WTC11 (cell line): ENCODE data around the gene ANP32B. TPM values are rescaled to one million over a fixed set of nuclear protein-coding genes. Genes with fewer than 3 reads are reported as not detected.

Source experiments
- ATAC-seq: fragments of 200-7000 bp; cut with Tn5 transposase; 2 replicates; pipeline ENCODE4 v1.10.0; 2021; ENCODE audit warnings: mild to moderate bottlenecking, moderate library complexity
- CTCF ChIA-PET: fragments of 300-600 bp; sonication (Branson Sonifier 250); formaldehyde crosslinking; loops from one replicate; lab custom pipeline; 2021; ENCODE audit warnings: antibody characterized with exemption; lab: Charles Lee
- POLR2A ChIA-PET: fragments of 350-600 bp; sonication (Branson Sonifier 250); formaldehyde crosslinking; loops from one replicate; lab custom pipeline; 2021; ENCODE audit warnings: antibody characterized with exemption; lab: Charles Lee
- DNase-seq: peaks from one replicate; pipeline ENCODE4 v3.0.0; 2021; ENCODE audit warnings: low spot score
- H3K27ac Mint-ChIP-seq: 2 replicates; pipeline ENCODE4 v1.8.0; 2021; ENCODE audit warnings: mixed read lengths
- H3K27me3 Mint-ChIP-seq: 2 replicates; pipeline ENCODE4 v1.8.0; 2021; ENCODE audit warnings: low read depth, mild to moderate bottlenecking, moderate library complexity, mixed read lengths
- H3K36me3 Mint-ChIP-seq: 2 replicates; pipeline ENCODE4 v1.8.0; 2021; ENCODE audit warnings: mixed read lengths
- H3K4me1 Mint-ChIP-seq: 2 replicates; pipeline ENCODE4 v1.8.0; 2022; ENCODE audit warnings: mixed read lengths
- H3K4me3 Mint-ChIP-seq: 2 replicates; pipeline ENCODE4 v1.8.0; 2021; ENCODE audit warnings: mild to moderate bottlenecking, moderate library complexity, mixed read lengths
- H3K9me3 Mint-ChIP-seq: 2 replicates; pipeline ENCODE4 v1.8.0; 2021; ENCODE audit warnings: mixed read lengths
- ATF1 ChIP-seq: sonication (generic); formaldehyde crosslinking; IDR thresholded peaks from 2 replicates; pipeline ENCODE4 v1.8.1; 2023; ENCODE audit warnings: mild to moderate bottlenecking, moderate library complexity, missing genetic modification reagents
- GTF2I ChIP-seq: fragments of 250-450 bp; sonication (Bioruptor Pico); conservative IDR thresholded peaks from 2 replicates; pipeline ENCODE4 v1.4.0; 2021; ENCODE audit warnings: mild to moderate bottlenecking
- MXD4 ChIP-seq: fragments of 250-450 bp; sonication (Bioruptor Pico); IDR thresholded peaks from 2 replicates; pipeline ENCODE4 v1.8.0; 2021; ENCODE audit warnings: mild to moderate bottlenecking, moderate library complexity, borderline replicate concordance
- NFATC4 ChIP-seq: fragments of 250-450 bp; sonication (Bioruptor Pico); IDR thresholded peaks from 2 replicates; pipeline ENCODE4 v1.9.0; 2021; ENCODE audit warnings: mild to moderate bottlenecking
- SOX15 ChIP-seq: fragments of 250-450 bp; sonication (Bioruptor Pico); IDR thresholded peaks from 2 replicates; pipeline ENCODE4 v1.9.0; 2021; ENCODE audit warnings: mild to moderate bottlenecking
- ZNF317 ChIP-seq: sonication (generic); formaldehyde crosslinking; IDR thresholded peaks from 2 replicates; pipeline ENCODE4 v1.8.1; 2023; ENCODE audit warnings: low read depth, mild to moderate bottlenecking, moderate library complexity, missing genetic modification reagents, borderline replicate concordance
- total RNA-seq: library from RNA; stranded (reverse); gene quantifications from 3 replicates; pipeline ENCODE4 v1.2.3, GENCODE V29; 2021
- TF ChIP-seq, protein P1 (sequence below): fragments of 250-450 bp; sonication (Bioruptor Pico); IDR thresholded peaks from 2 replicates; pipeline ENCODE4 v1.9.0; 2021; ENCODE audit warnings: moderate library complexity, mild to moderate bottlenecking, inconsistent platforms, borderline replicate concordance
- TF ChIP-seq, protein P2 (sequence below): sonication (generic); formaldehyde crosslinking; IDR thresholded peaks from 2 replicates; pipeline ENCODE4 v1.8.0; 2023; ENCODE audit warnings: missing genetic modification reagents
- TF ChIP-seq, protein P3 (sequence below): sonication (generic); formaldehyde crosslinking; IDR thresholded peaks from 2 replicates; pipeline ENCODE4 v1.8.0; 2023; ENCODE audit warnings: mild to moderate bottlenecking, missing genetic modification reagents
- TF ChIP-seq, protein P4 (sequence below): sonication (generic); formaldehyde crosslinking; IDR thresholded peaks from 2 replicates; pipeline ENCODE4 v1.8.1; 2023; ENCODE audit warnings: mild to moderate bottlenecking, missing genetic modification reagents
- TF ChIP-seq, protein P5 (sequence below): fragments of 250-450 bp; sonication (Bioruptor Pico); IDR thresholded peaks from 2 replicates; pipeline ENCODE4 v1.9.0; 2021; ENCODE audit warnings: mild to moderate bottlenecking, borderline replicate concordance
- TF ChIP-seq, protein P6 (sequence below): sonication (generic); formaldehyde crosslinking; IDR thresholded peaks from 2 replicates; pipeline ENCODE4 v1.8.1; 2022; ENCODE audit warnings: low read depth, missing genetic modification reagents, borderline replicate concordance
- TF ChIP-seq, protein P7 (sequence below): fragments of 250-450 bp; sonication (Bioruptor Pico); IDR thresholded peaks from 2 replicates; pipeline ENCODE4 v1.9.0; 2021; ENCODE audit warnings: mild to moderate bottlenecking

The ANP32B gene
- total RNA-seq, 1 experiment from 2014 or later = 150 TPM

DNA sequence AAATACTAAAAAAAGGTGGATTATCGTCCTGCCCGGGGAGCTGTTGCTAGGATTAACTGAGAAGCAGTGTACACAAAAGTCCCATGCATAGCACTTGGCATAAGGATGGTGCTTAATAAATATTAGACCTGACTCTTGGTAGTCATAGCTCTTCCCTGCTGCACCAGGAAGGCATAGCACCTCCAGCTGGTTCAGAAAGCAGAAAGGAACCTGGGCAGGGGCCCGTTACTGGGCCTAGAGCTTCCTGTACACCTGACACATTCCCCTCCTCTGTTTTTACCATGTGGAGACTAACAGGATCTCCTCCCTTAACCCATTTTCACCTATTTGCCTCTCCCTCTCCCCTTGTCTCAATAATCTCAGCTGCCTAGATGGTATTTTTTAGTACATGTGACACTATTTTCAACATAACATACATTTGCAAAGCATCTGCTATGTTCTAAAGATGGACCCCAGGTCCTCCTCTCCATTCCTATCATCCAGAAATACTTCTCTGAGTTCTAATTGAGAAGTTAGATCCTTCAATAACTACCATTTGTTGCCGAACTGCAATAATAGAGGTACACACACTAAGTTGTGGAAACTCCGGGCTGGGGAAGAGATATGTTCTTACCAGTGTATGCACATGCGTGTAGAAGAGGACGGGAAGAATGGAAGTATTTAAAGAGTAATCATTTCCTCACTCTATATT lies 3.2 kb upstream of the ANP32B start (continued):
- TF ChIP-seq, protein P1, sequence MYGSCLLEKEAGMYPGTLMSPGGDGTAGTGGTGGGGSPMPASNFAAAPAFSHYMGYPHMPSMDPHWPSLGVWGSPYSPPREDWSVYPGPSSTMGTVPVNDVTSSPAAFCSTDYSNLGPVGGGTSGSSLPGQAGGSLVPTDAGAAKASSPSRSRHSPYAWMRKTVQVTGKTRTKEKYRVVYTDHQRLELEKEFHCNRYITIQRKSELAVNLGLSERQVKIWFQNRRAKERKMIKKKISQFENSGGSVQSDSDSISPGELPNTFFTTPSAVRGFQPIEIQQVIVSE (CRISPR knock-in tag) = no peak
- TF ChIP-seq NFATC4 (CRISPR knock-in tag) (no peak), GTF2I (no peak), MXD4 (CRISPR knock-in tag) (no peak), ATF1 (CRISPR knock-in tag) (no peak)
- TF ChIP-seq, protein P2, sequence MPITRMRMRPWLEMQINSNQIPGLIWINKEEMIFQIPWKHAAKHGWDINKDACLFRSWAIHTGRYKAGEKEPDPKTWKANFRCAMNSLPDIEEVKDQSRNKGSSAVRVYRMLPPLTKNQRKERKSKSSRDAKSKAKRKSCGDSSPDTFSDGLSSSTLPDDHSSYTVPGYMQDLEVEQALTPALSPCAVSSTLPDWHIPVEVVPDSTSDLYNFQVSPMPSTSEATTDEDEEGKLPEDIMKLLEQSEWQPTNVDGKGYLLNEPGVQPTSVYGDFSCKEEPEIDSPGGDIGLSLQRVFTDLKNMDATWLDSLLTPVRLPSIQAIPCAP (CRISPR knock-in tag) = no peak
- TF ChIP-seq, protein P3, sequence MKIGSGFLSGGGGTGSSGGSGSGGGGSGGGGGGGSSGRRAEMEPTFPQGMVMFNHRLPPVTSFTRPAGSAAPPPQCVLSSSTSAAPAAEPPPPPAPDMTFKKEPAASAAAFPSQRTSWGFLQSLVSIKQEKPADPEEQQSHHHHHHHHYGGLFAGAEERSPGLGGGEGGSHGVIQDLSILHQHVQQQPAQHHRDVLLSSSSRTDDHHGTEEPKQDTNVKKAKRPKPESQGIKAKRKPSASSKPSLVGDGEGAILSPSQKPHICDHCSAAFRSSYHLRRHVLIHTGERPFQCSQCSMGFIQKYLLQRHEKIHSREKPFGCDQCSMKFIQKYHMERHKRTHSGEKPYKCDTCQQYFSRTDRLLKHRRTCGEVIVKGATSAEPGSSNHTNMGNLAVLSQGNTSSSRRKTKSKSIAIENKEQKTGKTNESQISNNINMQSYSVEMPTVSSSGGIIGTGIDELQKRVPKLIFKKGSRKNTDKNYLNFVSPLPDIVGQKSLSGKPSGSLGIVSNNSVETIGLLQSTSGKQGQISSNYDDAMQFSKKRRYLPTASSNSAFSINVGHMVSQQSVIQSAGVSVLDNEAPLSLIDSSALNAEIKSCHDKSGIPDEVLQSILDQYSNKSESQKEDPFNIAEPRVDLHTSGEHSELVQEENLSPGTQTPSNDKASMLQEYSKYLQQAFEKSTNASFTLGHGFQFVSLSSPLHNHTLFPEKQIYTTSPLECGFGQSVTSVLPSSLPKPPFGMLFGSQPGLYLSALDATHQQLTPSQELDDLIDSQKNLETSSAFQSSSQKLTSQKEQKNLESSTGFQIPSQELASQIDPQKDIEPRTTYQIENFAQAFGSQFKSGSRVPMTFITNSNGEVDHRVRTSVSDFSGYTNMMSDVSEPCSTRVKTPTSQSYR (CRISPR knock-in tag) = no peak
- TF ChIP-seq, protein P4, sequence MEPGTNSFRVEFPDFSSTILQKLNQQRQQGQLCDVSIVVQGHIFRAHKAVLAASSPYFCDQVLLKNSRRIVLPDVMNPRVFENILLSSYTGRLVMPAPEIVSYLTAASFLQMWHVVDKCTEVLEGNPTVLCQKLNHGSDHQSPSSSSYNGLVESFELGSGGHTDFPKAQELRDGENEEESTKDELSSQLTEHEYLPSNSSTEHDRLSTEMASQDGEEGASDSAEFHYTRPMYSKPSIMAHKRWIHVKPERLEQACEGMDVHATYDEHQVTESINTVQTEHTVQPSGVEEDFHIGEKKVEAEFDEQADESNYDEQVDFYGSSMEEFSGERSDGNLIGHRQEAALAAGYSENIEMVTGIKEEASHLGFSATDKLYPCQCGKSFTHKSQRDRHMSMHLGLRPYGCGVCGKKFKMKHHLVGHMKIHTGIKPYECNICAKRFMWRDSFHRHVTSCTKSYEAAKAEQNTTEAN = no peak
- TF ChIP-seq, protein P5, sequence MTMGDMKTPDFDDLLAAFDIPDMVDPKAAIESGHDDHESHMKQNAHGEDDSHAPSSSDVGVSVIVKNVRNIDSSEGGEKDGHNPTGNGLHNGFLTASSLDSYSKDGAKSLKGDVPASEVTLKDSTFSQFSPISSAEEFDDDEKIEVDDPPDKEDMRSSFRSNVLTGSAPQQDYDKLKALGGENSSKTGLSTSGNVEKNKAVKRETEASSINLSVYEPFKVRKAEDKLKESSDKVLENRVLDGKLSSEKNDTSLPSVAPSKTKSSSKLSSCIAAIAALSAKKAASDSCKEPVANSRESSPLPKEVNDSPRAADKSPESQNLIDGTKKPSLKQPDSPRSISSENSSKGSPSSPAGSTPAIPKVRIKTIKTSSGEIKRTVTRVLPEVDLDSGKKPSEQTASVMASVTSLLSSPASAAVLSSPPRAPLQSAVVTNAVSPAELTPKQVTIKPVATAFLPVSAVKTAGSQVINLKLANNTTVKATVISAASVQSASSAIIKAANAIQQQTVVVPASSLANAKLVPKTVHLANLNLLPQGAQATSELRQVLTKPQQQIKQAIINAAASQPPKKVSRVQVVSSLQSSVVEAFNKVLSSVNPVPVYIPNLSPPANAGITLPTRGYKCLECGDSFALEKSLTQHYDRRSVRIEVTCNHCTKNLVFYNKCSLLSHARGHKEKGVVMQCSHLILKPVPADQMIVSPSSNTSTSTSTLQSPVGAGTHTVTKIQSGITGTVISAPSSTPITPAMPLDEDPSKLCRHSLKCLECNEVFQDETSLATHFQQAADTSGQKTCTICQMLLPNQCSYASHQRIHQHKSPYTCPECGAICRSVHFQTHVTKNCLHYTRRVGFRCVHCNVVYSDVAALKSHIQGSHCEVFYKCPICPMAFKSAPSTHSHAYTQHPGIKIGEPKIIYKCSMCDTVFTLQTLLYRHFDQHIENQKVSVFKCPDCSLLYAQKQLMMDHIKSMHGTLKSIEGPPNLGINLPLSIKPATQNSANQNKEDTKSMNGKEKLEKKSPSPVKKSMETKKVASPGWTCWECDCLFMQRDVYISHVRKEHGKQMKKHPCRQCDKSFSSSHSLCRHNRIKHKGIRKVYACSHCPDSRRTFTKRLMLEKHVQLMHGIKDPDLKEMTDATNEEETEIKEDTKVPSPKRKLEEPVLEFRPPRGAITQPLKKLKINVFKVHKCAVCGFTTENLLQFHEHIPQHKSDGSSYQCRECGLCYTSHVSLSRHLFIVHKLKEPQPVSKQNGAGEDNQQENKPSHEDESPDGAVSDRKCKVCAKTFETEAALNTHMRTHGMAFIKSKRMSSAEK (CRISPR knock-in tag) = no peak

DNA sequence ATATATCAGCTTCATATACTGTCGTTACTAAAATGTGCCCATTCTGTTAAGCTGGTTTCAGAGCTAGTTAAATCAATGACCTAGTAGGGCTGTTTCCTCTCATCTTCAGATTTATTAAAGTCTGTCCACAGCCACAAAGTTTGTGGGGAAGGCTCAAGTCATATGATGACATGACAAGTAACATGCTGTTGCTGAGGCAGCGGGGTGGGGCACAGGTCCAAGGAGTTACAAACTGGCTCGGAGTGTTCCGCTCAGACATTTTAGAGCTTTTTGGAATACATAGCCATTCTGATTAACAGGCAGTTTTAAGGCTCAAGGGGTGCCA lies 2.7 kb upstream of the ANP32B start:
- Mint-ChIP-seq H3K9me3 (no peaks in the 10 kb centered on the region), H3K36me3 (no peaks in the 10 kb centered on the region), H3K27me3 (peaks cover 76% of the 10 kb centered on the region), H3K27ac (no peak overlapping the region), H3K4me3 (no peak overlapping the region), H3K4me1 (peaks cover 8% of the 10 kb centered on the region)
- ChIA-PET POLR2A (no interaction called here), CTCF (no interaction called here)
- DNase-seq = no peak
- no peak for ATAC-seq
- TF ChIP-seq ZNF317 (CRISPR knock-in tag) = no peak
- TF ChIP-seq, protein P6, sequence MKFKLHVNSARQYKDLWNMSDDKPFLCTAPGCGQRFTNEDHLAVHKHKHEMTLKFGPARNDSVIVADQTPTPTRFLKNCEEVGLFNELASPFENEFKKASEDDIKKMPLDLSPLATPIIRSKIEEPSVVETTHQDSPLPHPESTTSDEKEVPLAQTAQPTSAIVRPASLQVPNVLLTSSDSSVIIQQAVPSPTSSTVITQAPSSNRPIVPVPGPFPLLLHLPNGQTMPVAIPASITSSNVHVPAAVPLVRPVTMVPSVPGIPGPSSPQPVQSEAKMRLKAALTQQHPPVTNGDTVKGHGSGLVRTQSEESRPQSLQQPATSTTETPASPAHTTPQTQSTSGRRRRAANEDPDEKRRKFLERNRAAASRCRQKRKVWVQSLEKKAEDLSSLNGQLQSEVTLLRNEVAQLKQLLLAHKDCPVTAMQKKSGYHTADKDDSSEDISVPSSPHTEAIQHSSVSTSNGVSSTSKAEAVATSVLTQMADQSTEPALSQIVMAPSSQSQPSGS (CRISPR knock-in tag) = no peak
- TF ChIP-seq SOX15 (CRISPR knock-in tag) = no peak
- TF ChIP-seq, protein P7, sequence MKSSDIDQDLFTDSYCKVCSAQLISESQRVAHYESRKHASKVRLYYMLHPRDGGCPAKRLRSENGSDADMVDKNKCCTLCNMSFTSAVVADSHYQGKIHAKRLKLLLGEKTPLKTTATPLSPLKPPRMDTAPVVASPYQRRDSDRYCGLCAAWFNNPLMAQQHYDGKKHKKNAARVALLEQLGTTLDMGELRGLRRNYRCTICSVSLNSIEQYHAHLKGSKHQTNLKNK (CRISPR knock-in tag) = no peak
